ENCODE measurements around the gene KSR1.

The KSR1 gene

GRCh38 chr17:27544350-27545131, 88.3 kb downstream of the KSR1 start:
- in situ Hi-C loops (cut with MboI; ENCODE audit: low sequenced_read_pairs) = no loop called here

DNA sequence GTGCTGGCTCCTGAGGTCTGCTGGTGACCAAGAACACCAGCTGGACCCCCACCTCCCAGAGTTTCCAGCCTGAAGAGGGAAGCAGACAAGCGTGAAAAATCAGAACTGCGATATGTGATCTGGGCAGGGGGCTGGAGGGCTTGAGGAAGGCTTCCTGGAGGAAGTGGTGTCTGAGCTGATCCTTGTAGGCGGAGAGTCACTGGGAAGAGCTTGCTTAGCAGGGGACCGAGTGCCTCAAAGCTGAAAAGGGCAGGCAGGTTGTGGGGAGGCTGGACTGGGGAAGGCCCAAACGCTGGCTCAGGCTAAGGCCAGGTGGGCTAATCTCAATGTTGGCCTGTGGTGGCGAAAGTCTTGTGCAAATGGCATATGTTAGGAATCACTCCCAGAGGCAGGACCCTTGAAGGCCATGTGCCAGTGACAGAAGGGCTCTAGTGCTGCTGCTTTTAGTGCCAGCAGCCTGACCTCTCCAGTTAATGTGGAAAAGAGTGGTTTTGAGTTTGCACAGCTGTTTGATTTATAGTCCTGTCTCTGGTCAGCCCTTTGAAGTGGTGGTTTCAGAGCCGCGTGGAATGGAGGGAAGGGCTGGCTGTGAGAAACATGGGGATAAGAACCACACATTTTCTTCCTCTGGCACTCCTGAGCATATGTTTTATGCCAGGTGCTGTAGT, 89.4 kb downstream of the KSR1 start:
- in situ Hi-C loops (cut with MboI; ENCODE audit: low sequenced_read_pairs) = no loop called here

DNA sequence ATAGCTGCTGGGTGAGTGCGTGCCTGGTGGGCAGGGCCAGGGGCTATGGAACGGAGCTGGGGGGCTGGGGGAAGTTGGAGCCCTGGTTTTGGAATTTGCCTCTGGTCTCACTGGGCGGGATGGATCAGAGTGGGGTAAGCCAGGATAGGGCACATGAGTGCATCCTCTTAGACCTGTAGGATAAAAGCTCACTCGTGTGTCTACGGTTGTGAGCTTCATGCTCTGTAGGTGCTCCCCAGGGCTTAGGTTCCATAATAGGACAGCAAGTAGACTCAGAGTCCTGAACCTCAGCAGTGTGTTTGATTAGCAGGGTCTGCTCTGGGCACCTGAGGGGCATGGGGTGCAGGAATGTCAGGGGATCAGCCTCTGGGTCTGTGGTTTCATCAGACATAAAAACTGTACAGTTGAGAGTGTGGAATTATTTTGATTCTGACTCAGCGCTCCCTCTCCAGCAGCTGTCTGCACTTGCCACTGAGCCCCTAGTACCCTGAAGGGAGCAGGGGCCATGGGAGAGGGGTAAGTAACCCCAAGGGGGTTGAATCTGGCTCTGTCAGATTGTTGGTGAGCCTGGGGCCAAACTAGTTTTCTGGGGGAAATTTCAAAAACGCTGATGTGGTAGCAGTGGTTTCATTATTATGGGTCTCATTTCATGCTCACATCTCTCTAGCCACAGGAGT, 90.5 kb downstream of the KSR1 start:
- in situ Hi-C loops (cut with MboI; ENCODE audit: low sequenced_read_pairs) = no loop called here

DNA sequence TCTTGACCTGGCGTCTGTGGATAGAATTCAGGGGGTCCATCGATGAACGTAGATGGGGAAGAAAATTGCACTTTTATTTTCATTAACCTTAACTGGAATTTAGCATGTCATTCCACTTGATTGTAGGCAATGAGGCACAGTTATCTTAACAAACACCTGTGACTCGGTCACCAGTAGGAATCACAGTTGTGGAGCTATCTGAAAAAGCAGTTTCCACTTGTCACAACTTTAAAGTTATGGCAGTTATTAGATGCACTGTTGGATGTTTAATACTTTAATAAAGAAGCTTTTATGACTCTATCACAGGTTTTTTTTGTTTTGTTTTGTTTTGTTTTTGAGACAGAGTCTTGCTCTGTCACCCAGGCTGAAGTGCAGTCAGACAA, 91.0 kb downstream of the KSR1 start:
- in situ Hi-C loops (cut with MboI; ENCODE audit: low sequenced_read_pairs) = no loop called here

GRCh38 chr17:27548369-27548768, 92.1 kb downstream of the KSR1 start:
- in situ Hi-C loops (cut with MboI; ENCODE audit: low sequenced_read_pairs) = no loop called here

DNA sequence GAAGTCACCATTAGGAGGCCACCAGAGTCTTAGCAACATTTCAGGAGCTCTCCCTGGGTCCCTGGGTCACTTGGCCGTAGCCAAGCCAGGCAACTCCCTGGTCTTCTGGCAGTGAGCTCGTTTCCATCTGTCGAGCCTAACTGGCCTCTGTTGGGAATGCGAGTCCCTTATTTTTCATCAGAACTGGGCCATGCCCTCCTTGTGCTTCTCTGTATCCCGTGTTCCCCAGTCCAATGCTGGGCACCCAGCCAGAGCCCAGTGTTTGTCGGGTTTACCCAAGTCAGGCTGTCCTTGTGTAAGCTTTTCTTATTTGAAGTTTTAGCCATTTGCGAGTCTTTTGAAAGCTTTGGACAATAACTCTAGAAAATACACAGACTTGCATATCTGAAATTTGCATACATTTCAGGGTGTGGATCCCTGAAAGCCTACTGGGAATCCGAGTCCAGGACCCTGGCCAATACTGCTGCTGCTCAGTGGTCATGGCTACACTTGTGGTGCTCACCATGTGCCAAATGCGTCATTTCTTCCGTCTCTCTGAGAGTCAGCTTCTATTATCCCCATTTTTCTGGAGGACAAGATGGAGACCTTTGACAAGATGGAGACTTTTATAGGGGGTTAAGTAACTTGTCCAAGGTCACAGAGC, 93.1 kb downstream of the KSR1 start:
- in situ Hi-C loops (cut with MboI; ENCODE audit: low sequenced_read_pairs) = no loop called here

DNA sequence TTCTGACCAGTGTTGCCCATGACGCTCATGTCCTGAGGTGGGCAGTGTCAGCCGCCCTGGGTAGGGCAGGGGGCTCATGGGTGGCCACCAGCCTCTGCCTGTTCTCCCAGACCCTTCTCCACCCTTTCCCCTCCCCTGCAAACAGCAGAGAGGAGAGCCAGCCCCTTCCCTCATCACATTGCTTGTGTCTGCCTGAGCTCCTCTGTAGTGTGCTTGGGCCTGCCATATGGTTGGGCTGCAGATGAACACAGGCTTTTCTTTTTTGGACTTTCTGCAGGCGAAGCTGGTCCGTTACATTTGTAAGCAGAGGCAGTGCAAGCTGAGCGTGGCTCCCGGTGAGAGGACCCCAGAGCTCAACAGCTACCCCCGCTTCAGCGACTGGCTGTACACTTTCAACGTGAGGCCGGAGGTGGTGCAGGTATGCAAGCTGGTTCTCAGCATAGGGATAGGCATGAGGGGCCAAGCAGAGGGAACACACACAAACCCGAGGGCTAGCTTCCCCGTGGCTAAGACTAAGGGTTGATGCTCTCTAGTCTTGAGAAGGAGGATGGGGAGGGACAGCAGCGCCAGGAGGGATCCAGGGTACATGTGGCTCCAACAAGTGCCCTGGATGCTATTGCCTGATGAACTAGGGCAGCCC, 94.2 kb downstream of the KSR1 start:
- in situ Hi-C loops (cut with MboI; ENCODE audit: low sequenced_read_pairs) = no loop called here

DNA sequence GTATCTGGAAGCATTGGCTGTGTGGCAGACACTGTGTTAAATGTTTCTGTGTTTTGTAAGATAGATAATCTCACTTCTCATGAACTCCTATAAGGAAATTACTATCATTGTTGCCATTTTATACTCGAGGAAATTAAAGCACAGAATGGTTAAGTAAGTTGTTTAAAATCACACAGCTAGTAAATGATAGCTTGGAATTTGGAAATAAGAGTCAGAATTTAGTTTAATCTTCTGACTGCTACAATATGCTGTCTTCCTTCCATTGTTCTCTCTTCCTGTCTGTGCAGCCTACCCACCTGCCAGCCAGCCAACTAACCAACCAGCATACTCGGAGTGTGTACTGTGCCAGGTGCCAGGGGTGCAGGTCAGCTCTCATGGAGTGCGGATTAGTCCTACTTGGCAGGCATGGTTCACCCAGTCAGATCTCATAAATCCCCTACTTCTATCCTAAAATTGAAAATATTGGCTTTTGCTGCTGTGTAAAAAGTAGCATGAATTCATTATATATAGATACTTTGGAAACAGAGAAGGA, 94.8 kb downstream of the KSR1 start:
- in situ Hi-C loops (cut with MboI; ENCODE audit: low sequenced_read_pairs) = no loop called here

GRCh38 chr17:27551701-27552248, 95.5 kb downstream of the KSR1 start:
- in situ Hi-C loops (cut with MboI; ENCODE audit: low sequenced_read_pairs) = no loop called here

GRCh38 chr17:27552276-27552732, 96.1 kb downstream of the KSR1 start:
- in situ Hi-C loops (cut with MboI; ENCODE audit: low sequenced_read_pairs) = no loop called here

GRCh38 chr17:27553019-27553511, 96.8 kb downstream of the KSR1 start:
- in situ Hi-C loops (cut with MboI; ENCODE audit: low sequenced_read_pairs) = no loop called here

- in situ Hi-C loops (cut with MboI; ENCODE audit: low sequenced_read_pairs) = no loop called here
Observed at GRCh38 chr17:27554152-27554551, 97.9 kb downstream of the KSR1 start.

- in situ Hi-C loops (cut with MboI; ENCODE audit: low sequenced_read_pairs) = no loop called here
Observed at GRCh38 chr17:27554911-27555310, 98.7 kb downstream of the KSR1 start.

DNA sequence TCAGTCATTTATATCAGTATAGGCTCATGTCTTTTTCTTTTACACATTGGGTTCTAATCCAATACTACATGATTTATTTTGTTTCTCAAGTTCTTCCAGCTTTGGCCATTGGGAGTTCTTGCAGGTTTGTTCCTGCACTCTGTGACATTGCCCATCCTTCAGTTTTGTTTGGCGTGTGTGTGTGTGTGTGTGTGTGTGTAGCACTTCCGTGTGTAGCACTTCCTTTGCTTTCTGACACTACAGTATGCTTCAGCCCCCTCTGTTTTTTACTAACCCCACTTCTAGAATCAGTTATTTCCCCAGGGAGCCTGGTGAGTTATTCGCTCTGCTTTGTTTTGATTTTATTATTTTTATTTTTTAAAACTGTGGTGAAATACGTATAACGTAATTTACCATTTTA, 99.1 kb downstream of the KSR1 start:
- in situ Hi-C loops (cut with MboI; ENCODE audit: low sequenced_read_pairs) = no loop called here

GRCh38 chr17:27558341-27558740, 102.1 kb downstream of the KSR1 start:
- in situ Hi-C loops (cut with MboI; ENCODE audit: low sequenced_read_pairs) = no loop called here

- in situ Hi-C loops (cut with MboI; ENCODE audit: low sequenced_read_pairs) = no loop called here
Observed at GRCh38 chr17:27558842-27559505, 102.7 kb downstream of the KSR1 start.

GRCh38 chr17:27559506-27560481, 103.5 kb downstream of the KSR1 start:
- in situ Hi-C loops (cut with MboI; ENCODE audit: low sequenced_read_pairs) = no loop called here

DNA sequence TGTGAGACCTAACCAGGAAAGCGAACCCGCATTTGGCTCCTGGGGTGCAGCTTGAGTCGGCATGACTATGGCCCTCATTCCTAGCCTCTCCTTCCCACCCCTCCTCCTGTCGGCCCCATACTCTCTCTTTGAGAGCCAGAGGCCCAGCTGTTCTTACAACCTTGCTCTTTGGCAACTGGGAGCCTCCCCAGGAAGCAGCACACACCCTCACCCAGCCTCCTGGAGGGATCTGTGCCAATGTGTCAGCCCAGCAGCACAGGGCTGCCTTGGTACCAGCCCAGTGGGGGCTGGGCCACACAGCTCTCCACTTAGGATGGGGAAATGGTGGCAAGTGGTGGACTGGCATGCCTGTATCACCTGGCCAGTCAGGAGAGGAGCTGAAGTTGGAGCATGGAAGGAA, 104.4 kb downstream of the KSR1 start:
- in situ Hi-C loops (cut with MboI; ENCODE audit: low sequenced_read_pairs) = no loop called here

Data from HL-60/S4 treated with retinoic acid at 250 ng/mL for 4 days and 3 days (cell line).